HG02759 (cell line): ENCODE data around the gene UST.

Experiments used
- ATAC-seq: cut with Tn5 transposase; IDR thresholded peaks from one replicate; pipeline ENCODE4 v1.9.1; 2021; ENCODE audit warnings: mild to moderate bottlenecking, moderate library complexity; ENCODE audit not compliant: unreplicated experiment

UST gene

GRCh38 chr6:148746363-148747144, at the start of gene UST:
Gene UST (plus strand): TSS chr6:148747030. CDS start chr6:148747431, 401 bp downstream.
- ATAC-seq: peak; percentile 50

GRCh38 chr6:148697895-148698440, 48.9 kb upstream of the UST start:
- ATAC-seq: no peak

GRCh38 chr6:148698671-148699180, 48.1 kb upstream of the UST start:
- no peak for ATAC-seq

- no peak for ATAC-seq
Measured at GRCh38 chr6:148700047-148700715, 46.6 kb upstream of the UST start.

- peak; percentile 77 for ATAC-seq
Measured at GRCh38 chr6:148700741-148701311, 46.0 kb upstream of the UST start.

DNA sequence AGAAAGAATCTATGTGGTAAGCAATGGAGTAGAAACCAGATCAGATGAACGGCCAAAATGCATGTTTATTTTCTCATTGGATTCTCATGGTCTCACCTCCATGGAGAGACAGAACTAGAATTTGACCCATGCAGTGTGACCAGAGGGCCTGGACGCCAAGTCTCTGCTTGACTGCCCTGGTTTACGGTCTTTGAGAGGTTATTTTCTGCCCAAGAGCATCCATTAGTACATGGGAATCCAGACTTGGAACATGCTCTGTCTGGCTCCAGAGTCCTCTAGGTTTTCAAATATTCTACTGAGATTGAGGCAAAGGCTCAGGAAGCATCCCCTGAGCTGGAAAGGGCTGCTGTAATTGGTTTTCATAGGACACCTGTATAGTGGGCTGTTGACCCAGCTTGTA, 45.5 kb upstream of the UST start:
- ATAC-seq: peak; percentile 15

GRCh38 chr6:148703900-148704299, 42.9 kb upstream of the UST start:
- no peak for ATAC-seq

DNA sequence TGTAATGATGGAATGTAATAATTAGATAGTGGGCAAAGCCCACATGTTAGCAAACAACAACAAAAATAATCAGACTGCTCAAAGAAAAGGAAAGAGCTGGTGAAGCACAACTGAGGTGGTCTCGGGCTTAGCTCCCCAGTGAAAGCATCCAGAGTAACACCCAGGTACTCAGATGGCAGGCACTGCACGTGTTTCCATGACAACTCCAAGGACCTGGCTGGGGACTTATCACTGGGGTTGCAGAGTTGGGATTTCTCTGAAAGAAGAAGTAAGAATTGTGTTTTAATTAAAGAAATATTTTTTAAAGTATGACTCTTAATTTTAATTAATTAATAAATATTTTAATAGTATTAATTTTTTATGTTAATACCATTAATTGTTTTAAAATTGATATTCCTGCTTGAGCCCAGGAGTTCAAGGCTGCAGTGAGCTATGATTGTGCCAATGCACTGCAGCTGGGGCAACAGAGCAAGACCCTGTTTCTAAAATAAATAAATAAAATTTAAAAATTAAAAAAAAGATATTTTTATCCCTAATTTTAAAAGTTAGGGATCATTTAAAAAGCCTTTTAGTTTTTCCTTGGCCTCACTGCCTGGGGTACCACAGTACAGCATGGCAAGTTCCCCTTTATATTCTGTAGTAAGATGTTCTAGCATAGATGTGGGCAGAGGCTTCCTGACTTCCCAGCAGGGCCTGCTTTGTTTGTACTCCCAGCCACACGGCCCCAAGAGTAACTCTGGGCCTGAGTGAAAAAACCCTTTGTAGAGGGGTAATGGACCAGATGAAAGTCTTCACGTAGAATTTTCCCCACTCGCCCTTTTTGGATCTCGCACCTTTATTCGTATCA, 42.2 kb upstream of the UST start:
- ATAC-seq: no peak

- ATAC-seq: no peak
Measured at GRCh38 chr6:148708707-148709106, 38.1 kb upstream of the UST start.

DNA sequence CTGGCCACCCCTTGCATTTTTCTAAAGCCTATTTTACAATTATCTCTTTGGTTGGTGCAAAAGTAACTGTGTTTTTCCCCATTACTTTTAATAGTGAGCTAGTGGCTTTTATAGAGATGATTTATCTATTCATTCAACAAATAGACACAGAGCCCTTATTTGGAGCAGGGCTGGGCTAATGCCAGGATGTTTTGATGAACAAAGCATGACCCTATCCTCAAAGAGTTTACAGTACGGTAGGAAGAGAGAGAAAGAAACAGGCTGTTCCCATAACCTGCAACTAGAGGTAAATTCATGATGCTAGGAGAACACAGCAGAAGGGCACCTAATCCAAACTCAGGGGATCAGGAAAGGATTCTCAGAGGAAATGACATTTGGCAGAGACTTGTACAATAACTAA, 37.3 kb upstream of the UST start:
- ATAC-seq: no peak

DNA sequence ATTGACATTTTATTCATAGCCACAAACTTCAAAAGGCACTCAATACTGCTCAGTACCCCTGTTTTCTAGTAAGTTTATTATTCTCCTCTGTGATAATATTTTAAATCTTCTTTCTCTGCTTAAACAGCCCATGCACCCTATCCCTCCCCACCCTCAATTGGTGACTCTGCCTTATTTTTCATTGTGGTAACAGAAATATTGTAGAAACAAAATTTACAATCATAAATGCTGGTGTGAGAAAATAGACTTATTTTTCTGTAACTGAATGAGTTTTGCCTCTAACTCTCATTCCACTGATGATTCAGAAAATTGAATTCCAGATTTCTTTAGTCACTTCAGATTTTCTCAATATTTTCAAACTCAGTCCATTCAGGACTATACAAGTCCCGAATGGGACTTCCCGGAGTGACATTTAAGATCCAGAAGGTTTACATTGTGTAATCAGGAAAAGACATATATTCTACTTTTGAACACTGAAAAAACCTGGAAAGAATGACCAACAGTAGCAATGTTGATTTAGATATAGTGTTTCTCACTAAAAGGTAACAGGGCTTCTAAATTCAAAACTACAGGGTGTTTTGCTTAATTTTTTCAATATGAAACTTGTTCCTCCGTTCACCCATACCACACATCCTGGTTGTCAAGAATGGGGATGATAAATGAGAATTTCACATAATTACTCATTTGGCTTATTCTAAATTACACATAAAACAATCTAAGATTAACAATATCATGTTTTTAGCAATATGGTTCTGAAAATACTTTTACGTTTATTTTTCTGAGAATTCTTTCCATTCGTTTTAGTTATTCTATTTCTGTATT, 34.8 kb upstream of the UST start:
- ATAC-seq: no peak

GRCh38 chr6:148713033-148713738, 33.6 kb upstream of the UST start:
- no peak for ATAC-seq

DNA sequence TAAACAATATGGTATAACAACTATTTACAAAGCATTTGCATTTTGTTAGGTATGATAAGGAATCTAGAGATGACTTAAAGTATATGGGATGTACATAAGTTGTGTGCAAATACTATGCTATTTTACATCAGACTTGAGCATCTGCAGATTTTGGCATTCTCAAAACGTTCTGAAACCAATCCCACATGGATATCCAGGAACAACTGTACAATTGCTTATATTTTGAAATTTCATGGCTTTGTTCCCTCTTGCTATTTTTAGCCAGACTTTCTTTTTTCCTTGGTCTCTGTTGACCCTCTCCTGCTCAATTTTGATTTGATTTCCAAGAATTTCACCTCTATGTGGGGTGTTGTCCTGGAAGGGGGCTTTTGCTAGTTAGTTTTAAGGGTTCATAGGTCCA, 32.9 kb upstream of the UST start:
- ATAC-seq: no peak

GRCh38 chr6:148716811-148717210, 30.0 kb upstream of the UST start:
- no peak for ATAC-seq

DNA sequence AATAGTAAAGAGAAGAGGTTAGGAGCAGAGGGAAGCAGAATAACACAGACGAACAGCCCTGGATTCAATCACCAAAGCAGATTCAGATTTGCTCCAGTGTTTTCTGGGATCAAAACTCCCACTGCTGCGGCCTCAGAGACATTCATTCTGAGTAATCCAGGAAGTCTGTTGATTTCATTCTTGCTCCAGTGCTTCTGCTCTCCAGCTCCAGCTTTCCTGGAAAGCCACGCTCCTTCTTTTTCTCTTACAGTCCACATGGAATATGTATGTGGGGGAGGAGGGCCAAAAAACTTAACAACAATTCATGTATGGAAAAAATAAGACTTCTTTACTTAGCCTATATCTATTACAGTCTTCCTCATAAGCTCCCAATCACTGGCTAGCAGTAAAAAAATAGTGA, 26.4 kb upstream of the UST start:
- no peak for ATAC-seq

- ATAC-seq: no peak
Measured at GRCh38 chr6:148720897-148721296, 25.9 kb upstream of the UST start.

DNA sequence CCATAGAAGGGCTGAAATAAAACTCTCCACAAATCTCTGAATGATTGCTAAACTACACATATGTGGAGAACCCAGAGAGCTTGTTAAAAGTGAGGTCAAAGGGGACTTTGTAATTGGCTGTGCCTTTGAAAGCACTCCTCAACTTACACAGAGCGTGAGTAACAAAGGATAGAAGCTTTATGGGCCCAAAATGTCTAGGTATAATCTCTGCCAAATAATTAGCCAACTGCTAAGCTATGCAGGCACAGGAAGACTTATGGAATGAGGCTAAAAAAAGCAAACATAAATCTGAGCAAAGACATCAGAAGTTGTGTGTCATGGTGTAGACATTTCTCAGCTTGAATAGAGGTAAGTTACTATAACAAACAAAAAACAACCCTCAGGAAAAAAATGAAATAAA, 23.3 kb upstream of the UST start:
- ATAC-seq: no peak

GRCh38 chr6:148724428-148724827, 22.4 kb upstream of the UST start:
- ATAC-seq: no peak

DNA sequence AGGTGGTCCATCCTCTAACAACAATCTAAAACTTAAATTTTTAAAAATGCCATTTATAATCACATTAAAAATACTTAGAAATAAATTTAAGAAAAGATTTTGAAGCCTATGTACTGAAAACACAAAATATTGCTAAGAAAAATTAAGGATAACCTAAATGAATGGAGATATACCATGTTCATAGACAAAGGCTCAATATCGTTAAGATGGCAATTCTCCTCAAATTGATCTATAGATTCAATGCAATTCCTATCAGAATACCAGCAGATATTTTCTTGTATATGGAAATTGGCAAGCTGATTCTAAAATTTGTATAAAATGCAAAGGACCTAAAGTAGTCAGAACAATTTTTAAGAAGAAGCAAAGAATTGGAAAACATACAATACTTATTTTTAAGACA, 19.7 kb upstream of the UST start:
- no peak for ATAC-seq
